Liver (tissue), 3 donors: Measurements from ENCODE around the gene TMEM107.

ENCODE experiments used
- CTCF ChIP-seq: fragments of 150-350 bp; IDR thresholded peaks from 2 replicates; pipeline ENCODE4 v1.5.1; 2017; ENCODE audit warnings: improper control_type of control experiment, low read depth, low read length; ENCODE audit not compliant: missing input control
- GABPA ChIP-seq, 2 donors: IDR thresholded peaks in 1 of 2; conservative IDR thresholded peaks in 1 of 2; 2 replicates each; pipeline ENCODE4 v1.6.1; 2016; ENCODE audit warnings: antibody characterized with exemption in 2 of 2, mild to moderate bottlenecking in 1 of 2, moderate library complexity in 1 of 2
- JUND ChIP-seq, 2 donors: IDR thresholded peaks; 2 replicates each; pipeline ENCODE4 v1.6.1; 2016; ENCODE audit warnings: antibody characterized with exemption in 2 of 2
- REST ChIP-seq: IDR thresholded peaks from 2 replicates; pipeline ENCODE4 v1.6.1; 2016; ENCODE audit warnings: antibody characterized with exemption, mild to moderate bottlenecking
- TAF1 ChIP-seq: conservative IDR thresholded peaks from 2 replicates; pipeline ENCODE4 v1.6.1; 2016; ENCODE audit warnings: antibody characterized with exemption, mild to moderate bottlenecking
- donor health status: healthy.
- donor health status: healthy.

DNA sequence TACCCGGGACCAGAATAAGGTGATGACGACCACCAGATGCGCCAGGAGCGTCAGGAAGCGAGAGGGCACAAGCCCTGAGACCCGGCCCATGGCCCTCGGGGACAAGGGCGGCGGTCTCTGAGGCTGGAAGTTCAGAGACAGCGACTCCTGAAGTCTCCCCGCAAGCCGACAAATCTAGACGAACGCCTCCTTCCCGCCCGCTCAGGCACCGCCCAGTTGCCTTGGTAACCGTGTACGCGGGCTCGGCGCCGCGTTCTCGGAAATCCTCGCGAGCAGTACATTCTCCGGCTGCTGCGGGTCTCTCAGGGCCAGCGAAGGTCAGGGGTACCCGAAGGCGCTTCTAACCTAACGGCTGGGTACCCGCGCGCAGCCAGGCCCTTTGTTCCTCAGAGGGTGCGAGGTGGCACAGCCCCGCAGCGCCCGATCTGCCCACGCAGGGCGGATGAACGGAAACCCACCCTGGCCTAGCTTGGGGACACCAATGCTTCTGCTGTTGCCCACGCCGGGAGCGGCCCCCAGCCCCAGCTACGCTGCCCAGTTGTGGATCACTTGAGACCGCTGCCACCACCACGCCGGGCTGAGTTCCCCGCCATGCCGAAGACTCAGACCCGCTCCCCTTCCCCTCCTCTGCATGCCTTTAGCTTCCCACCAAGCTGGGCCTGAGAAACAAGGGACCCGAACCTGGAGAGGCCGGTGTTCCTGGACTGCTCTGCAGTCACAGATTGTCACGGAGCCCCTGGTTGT is at the start of gene TMEM107:
- TF ChIP-seq CTCF = no peak
- TF ChIP-seq REST = no peak
- no peak for TF ChIP-seq TAF1
- no peak for TF ChIP-seq GABPA (IDR thresholded peaks at IDR 0.05 in 1 of 2, conservative IDR thresholded peaks at IDR 0.05 in 1 of 2)
- TF ChIP-seq JUND (IDR thresholded peaks at IDR 0.05) = no peak
